GM06990 (cell line): ENCODE data around the gene ACSL3.

Experiments
- DNase-seq: peaks from one replicate; pipeline ENCODE4 v3.0.0-alpha.2; 2011; ENCODE audit not compliant: insufficient read length; ENCODE audit errors: extremely low read depth
- H3K27me3 ChIP-seq: replicated peaks from 2 replicates; pipeline ENCODE4 v1.6.0; 2011; ENCODE audit warnings: low read length; ENCODE audit not compliant: control insufficient read depth, insufficient read depth
- H3K36me3 ChIP-seq: 2 replicates; pipeline ENCODE4 v1.5.1; 2011; ENCODE audit warnings: low read length; ENCODE audit not compliant: control insufficient read depth, insufficient read depth
- H3K4me3 ChIP-seq: replicated peaks from 2 replicates; pipeline ENCODE4 v1.5.1; 2011; ENCODE audit warnings: low read depth, mild to moderate bottlenecking, control low read depth, low read length
- TF ChIP-seq, protein P1 (sequence below): IDR thresholded peaks from 2 replicates; pipeline ENCODE4 v1.5.1; 2011; ENCODE audit warnings: low read length, control low read depth, mild to moderate bottlenecking, inconsistent platforms; ENCODE audit not compliant: insufficient read depth, poor library complexity, severe bottlenecking

Gene ACSL3

DNA sequence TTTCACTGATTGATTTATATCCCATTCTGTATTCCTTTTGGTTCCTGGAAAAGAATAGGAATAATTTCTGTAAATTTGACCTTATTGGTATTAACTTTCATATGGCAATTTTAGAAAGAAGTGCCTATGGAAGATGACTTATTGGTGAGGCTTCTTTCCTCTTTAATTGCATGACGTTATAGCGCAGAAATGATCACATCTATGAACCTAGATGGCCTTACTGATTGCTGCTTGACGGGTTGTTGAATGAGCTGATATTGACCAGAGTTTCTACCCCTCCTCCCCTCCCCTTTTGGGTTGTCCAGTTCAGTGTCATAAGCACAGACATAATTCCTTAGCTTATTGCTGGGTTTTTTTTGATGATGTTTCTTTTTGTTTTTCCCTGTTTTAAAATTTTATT is 14.6 kb downstream of the ACSL3 start:
- H3K27me3 ChIP-seq, result no peaks in the 10 kb centered on the region
- no peak overlapping the region for H3K4me3 ChIP-seq
- no peak for DNase-seq
- TF ChIP-seq, protein P1, sequence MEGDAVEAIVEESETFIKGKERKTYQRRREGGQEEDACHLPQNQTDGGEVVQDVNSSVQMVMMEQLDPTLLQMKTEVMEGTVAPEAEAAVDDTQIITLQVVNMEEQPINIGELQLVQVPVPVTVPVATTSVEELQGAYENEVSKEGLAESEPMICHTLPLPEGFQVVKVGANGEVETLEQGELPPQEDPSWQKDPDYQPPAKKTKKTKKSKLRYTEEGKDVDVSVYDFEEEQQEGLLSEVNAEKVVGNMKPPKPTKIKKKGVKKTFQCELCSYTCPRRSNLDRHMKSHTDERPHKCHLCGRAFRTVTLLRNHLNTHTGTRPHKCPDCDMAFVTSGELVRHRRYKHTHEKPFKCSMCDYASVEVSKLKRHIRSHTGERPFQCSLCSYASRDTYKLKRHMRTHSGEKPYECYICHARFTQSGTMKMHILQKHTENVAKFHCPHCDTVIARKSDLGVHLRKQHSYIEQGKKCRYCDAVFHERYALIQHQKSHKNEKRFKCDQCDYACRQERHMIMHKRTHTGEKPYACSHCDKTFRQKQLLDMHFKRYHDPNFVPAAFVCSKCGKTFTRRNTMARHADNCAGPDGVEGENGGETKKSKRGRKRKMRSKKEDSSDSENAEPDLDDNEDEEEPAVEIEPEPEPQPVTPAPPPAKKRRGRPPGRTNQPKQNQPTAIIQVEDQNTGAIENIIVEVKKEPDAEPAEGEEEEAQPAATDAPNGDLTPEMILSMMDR, result no peak
- no peaks in the 10 kb centered on the region; the same call in 1 of the 2 replicates for H3K36me3 ChIP-seq

DNA sequence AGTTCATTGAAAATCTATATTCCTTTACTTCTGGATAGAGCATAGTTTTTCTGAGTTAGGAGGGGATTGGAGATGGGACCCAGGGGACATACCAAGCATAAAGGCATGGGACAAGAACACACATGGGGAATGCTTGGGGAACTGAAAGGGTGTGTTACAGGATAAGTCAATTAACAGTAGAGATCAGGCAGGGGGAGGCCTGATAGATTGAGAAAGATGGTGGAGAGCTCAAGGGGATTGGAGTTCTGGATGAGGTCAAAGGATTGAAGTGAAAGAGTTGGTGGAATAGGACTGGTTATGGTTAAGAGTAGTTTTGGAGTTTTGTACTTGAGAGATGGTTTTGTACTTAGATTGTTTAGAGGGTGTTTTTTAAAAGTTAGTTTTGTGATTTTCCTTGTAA is 16.1 kb downstream of the ACSL3 start:
- no peak for DNase-seq

DNA sequence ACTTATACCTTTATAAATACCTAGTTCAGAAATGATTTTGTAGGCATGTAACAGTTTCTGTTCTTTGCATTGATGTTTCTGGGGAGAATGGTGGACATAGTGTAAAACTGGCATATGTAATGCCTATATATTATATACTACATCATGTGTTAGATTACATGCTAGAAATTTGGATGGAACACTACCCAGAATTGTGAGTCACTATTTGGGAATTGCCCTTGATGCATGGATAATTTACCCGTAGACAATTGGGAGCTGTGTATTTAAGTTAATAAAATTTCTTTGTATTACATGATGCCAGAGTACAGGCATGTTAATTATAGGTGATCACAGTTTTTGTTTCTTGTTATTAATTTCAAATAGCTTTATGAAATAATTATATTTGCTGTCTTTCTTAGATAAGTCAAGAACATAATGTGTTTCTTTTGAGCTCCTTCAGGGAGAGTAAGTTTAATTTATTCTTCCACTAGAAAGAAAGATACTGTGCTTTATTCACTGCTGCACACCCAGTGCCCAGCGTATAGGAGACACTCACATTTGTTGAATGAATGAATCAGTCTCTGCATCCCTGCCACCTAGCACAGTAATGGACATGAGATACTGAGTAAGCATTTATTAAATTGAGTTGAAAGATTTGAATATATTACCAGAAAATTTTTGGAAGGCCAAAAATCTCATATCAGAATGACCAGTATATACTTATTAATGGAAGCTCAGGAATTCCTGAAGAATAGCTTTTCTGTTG is 16.9 kb downstream of the ACSL3 start:
- no peak for DNase-seq
- H3K27me3 ChIP-seq, result no peaks in the 10 kb centered on the region
- H3K4me3 ChIP-seq, result no peak overlapping the region
- H3K36me3 ChIP-seq, result no peaks in the 10 kb centered on the region; the same call in 1 of the 2 replicates
- TF ChIP-seq, protein P1, result no peak

More for the DNA sequence above, 16.1 kb downstream of the ACSL3 start:
- TF ChIP-seq, protein P1, result no peak
- Histone ChIP-seq H3K27me3 (no peaks in the 10 kb centered on the region), H3K4me3 (no peak overlapping the region), H3K36me3 (no peaks in the 10 kb centered on the region; the same call in 1 of the 2 replicates)

DNA sequence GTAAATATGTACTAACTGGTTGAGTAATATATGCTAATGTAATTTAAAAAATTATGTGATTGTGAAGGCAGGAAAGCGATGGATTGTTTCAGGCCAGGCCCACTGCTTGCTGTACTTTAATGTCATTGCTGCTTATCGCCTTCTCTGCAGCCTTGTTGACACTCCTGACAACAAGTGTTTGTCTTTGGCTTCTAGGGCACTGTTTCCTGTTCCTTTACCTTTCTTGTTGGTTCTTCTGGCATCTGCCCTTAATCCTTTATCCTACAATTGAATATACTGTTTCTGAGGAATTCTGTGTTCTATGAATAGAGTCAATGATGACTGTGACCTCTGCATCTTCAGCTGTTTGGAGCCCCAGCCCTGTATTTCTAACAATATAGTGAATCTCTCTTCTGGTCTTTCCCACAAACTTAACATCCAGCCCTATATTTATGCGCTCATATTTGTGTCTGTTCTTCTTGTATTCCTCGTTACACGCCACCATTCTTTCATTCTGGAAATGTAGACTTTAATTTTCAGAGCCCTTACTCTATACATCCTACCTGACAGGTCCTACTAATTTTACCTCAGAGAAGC is 17.6 kb downstream of the ACSL3 start:
- TF ChIP-seq, protein P1, result no peak
- Histone ChIP-seq H3K27me3 (no peaks in the 10 kb centered on the region), H3K36me3 (no peaks in the 10 kb centered on the region; the same call in 1 of the 2 replicates), H3K4me3 (no peak overlapping the region)
- DNase-seq, result no peak

DNA sequence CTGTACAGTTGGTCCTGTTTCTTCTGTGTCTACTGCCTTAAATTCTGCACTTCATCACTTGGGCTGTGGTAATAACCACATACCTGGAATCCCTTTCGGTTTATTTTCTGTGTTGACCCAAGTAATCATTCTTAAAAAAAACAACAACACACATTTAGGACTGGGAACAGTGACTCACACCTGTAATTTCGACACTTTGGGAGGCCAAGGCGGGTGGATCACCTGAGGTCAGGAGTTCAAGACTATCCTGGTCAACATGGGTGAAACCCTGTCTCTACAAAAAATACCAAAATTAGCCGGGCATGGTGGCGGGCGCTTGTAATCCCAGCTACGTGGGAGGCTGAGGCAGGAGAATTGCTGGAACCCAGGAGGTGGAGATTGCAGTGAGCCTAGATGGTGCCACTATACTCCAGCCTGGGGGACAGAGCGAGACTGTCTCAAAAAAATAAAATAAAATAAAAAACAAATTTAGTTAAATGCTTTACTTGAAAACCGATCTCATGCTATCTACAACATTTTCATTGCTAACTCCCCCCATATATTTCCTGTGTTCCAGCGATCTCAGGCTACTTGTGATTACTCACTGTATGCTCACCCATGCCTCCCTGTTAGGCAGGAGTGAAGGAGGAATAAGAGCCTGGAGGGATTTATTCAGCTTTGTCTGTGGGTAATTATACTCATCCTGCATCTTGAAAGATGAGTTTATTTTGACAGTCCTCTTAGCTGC is 18.2 kb downstream of the ACSL3 start:
- TF ChIP-seq, protein P1, result no peak
- Histone ChIP-seq H3K4me3 (no peak overlapping the region), H3K27me3 (no peaks in the 10 kb centered on the region), H3K36me3 (no peaks in the 10 kb centered on the region; the same call in 1 of the 2 replicates)
- DNase-seq, result no peak
